ENCODE data around the gene PTPN18.

GRCh38 chr2:130313812-130314334 lies 42.0 kb upstream of the PTPN18 start:
- no peak for TF ChIP-seq POLR2A (IDR thresholded peaks at IDR 0.05)
- no peak for TF ChIP-seq CTCF (IDR thresholded peaks at IDR 0.05)
- no peak for TF ChIP-seq POLR2AphosphoS5 (IDR thresholded peaks at IDR 0.05)

Data from sigmoid colon (tissue), 4 donors.